Activated naive CD4-positive, alpha-beta T cell treated with anti-CD3 and anti-CD28 coated beads, Interleukin-2, amount 10 ng/mL, durations not matched to agents 7 days and 5 days (primary cell): ENCODE results near the gene DYSF.

Experiments used
- CTCF ChIA-PET: fragments of 350-600 bp; sonication (Branson Sonifier 250); formaldehyde crosslinking; loops from one replicate; lab custom pipeline; 2021; ENCODE audit warnings: antibody characterized with exemption; lab: Charles Lee
- DNase-seq: peaks from one replicate; pipeline ENCODE4 v3.0.0-alpha.2; 2020
- H3K27ac Mint-ChIP-seq: one replicate; pipeline ENCODE4 v1.8.0; 2021; ENCODE audit warnings: mild to moderate bottlenecking, moderate library complexity, mixed read lengths
- H3K27me3 Mint-ChIP-seq: one replicate; pipeline ENCODE4 v1.8.0; 2021; ENCODE audit warnings: mild to moderate bottlenecking, mixed read lengths
- H3K36me3 Mint-ChIP-seq: one replicate; pipeline ENCODE4 v1.8.0; 2021; ENCODE audit warnings: mixed read lengths
- H3K4me1 Mint-ChIP-seq: one replicate; pipeline ENCODE4 v1.8.0; 2021; ENCODE audit warnings: mixed read lengths
- H3K4me3 Mint-ChIP-seq: one replicate; pipeline ENCODE4 v1.8.0; 2021; ENCODE audit warnings: mild to moderate bottlenecking, moderate library complexity, mixed read lengths
- H3K9me3 Mint-ChIP-seq: one replicate; pipeline ENCODE4 v1.8.0; 2021; ENCODE audit warnings: mixed read lengths

The DYSF gene

DNA sequence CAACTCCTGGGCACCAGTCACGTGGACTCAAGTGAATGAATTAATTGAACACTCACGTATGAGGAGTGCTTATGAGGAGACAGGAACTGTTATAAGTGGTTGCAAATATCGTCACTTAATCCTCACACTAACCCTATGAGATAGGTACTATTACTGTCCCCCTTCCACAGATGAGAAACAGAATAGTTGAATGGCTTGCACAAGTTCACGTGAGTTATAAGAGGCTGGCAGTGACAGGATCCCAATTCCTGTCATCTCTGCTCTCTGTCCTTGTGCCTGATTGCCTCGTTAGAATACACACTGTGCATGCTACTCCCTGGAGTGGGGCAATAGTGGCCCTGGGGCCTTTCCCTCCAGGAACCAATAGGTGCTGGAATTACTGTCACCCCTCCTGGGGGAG, 253.5 kb downstream of the DYSF start:
- no peak overlapping the region for H3K27ac Mint-ChIP-seq
- no peak for DNase-seq
- no peaks in the 10 kb centered on the region for H3K9me3 Mint-ChIP-seq
- CTCF ChIA-PET, result no interaction called here
- no peaks in the 10 kb centered on the region for H3K4me1 Mint-ChIP-seq
- no peaks in the 10 kb centered on the region for H3K36me3 Mint-ChIP-seq
- H3K4me3 Mint-ChIP-seq, result no peak overlapping the region
- H3K27me3 Mint-ChIP-seq, result peaks cover 12% of the 10 kb centered on the region

- no peaks in the 10 kb centered on the region for H3K36me3 Mint-ChIP-seq
- DNase-seq, result no peak
- H3K4me1 Mint-ChIP-seq, result no peaks in the 10 kb centered on the region
- H3K27me3 Mint-ChIP-seq, result peaks cover 12% of the 10 kb centered on the region
- no peaks in the 10 kb centered on the region for H3K9me3 Mint-ChIP-seq
- no peak overlapping the region for H3K27ac Mint-ChIP-seq
- no peak overlapping the region for H3K4me3 Mint-ChIP-seq
- CTCF ChIA-PET, result no interaction called here
Measured at GRCh38 chr2:71710367-71711132, 257.2 kb downstream of the DYSF start.

DNA sequence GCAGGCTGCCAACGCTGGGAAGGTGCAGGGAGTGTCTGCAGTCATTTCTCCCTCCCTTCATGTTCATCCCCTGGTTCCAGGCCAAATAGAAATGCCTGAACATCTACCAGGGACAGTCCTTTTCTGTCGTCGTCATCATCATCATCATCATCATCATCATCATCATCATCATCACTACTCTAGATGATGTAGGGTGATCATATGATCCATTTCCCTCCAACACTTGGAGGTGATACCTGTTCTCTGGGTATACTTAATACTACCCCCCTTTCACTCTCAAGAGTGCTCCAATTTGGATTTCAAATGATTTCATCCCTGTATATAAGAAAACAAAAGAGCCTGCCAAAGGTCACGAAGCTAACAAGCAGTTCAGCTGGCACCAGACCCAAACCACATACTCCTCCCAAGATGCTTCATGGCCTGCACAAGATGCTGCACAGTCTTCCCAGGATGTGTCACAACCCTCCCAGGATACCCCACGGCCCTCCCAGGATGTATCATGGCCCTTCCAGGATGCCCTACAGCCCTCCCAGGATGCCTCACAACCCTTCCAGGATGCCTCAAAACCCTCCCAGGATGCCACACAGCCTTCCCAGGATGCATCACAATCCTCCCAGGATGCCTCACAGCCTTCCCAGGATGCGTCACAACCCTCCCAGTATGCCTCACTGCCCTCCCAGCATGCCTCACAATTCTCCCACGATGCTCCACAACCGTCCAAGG, 257.9 kb downstream of the DYSF start:
- H3K4me3 Mint-ChIP-seq, result no peak overlapping the region
- no peak for DNase-seq
- no peak overlapping the region for H3K27ac Mint-ChIP-seq
- peaks cover 12% of the 10 kb centered on the region for H3K27me3 Mint-ChIP-seq
- CTCF ChIA-PET, result no interaction called here
- H3K36me3 Mint-ChIP-seq, result no peaks in the 10 kb centered on the region
- no peaks in the 10 kb centered on the region for H3K4me1 Mint-ChIP-seq
- no peaks in the 10 kb centered on the region for H3K9me3 Mint-ChIP-seq

GRCh38 chr2:71712158-71712818, 258.9 kb downstream of the DYSF start:
- Mint-ChIP-seq H3K4me1 (no peaks in the 10 kb centered on the region), H3K36me3 (no peaks in the 10 kb centered on the region), H3K4me3 (no peak overlapping the region), H3K27me3 (peaks cover 12% of the 10 kb centered on the region), H3K27ac (no peak overlapping the region), H3K9me3 (no peaks in the 10 kb centered on the region)
- CTCF ChIA-PET, result no interaction called here
- DNase-seq, result no peak

DNA sequence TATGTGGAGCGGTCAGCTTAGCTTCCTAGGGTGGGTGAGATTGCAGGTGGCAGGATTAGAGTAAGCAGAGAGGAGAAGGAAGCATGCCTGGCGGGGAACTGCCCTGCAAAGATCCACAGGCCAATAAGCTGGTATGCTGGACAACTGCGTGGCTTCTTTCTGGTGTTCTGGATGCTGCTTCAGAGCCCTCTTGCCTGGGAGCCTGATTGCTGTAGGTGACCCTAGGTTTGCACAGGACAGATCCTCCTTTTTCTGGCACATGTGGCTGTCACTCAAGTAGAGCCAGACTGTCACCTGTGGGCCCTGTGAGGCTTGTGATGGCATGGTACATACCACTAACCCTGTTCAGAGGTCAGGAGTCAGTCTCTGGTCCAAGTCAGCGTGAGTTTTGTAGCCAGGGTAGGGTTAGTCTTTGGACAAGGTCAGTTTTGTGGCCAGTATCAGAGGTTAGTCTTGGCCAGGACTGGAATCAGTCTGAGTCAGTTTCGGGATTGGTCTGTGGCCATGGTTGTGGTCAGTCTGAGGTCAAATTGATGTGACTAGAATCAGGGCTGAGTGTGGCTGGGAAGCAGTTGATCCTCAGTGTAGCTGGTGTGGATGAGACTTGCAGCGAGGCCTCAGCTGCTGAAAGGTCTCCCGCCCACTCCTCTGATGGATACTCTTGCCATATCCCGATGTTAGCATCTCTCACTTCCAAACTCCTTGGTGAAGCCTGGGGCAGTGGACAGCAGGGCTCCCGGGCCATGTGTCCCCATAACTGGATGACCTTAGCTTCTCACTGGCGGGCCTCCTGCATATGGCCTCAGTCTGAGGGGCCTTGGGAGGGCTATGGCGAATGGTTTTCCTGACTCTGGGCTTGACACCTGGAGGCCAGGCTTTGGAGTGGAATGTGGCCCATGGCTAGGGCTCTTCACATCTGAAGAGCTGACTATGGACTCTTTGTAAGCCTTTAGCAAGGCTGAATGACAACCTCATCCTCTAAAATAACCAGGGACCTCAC, 260.5 kb downstream of the DYSF start:
- no peak for DNase-seq
- no peak overlapping the region for H3K27ac Mint-ChIP-seq
- CTCF ChIA-PET, result no interaction called here

GRCh38 chr2:71714601-71715240, 261.4 kb downstream of the DYSF start:
- peaks cover 5% of the 10 kb centered on the region for H3K27me3 Mint-ChIP-seq
- H3K4me1 Mint-ChIP-seq, result no peaks in the 10 kb centered on the region
- CTCF ChIA-PET, result no interaction called here
- no peak for DNase-seq
- H3K9me3 Mint-ChIP-seq, result no peaks in the 10 kb centered on the region
- no peak overlapping the region for H3K27ac Mint-ChIP-seq
- H3K4me3 Mint-ChIP-seq, result no peak overlapping the region
- no peaks in the 10 kb centered on the region for H3K36me3 Mint-ChIP-seq

More for the DNA sequence above, 260.5 kb downstream of the DYSF start:
- no peak overlapping the region for H3K4me3 Mint-ChIP-seq
- peaks cover 5% of the 10 kb centered on the region for H3K27me3 Mint-ChIP-seq
- no peaks in the 10 kb centered on the region for H3K36me3 Mint-ChIP-seq
- H3K4me1 Mint-ChIP-seq, result no peaks in the 10 kb centered on the region
- no peaks in the 10 kb centered on the region for H3K9me3 Mint-ChIP-seq

- Mint-ChIP-seq H3K36me3 (no peaks in the 10 kb centered on the region), H3K4me3 (no peak overlapping the region), H3K9me3 (no peaks in the 10 kb centered on the region), H3K27ac (no peak overlapping the region), H3K4me1 (no peaks in the 10 kb centered on the region), H3K27me3 (peaks cover 5% of the 10 kb centered on the region)
- CTCF ChIA-PET, result no interaction called here
- DNase-seq, result no peak
Measured at GRCh38 chr2:71715241-71715750, 261.9 kb downstream of the DYSF start.

- H3K27ac Mint-ChIP-seq, result no peak overlapping the region
Measured at GRCh38 chr2:71715951-71716696, 262.8 kb downstream of the DYSF start.

DNA sequence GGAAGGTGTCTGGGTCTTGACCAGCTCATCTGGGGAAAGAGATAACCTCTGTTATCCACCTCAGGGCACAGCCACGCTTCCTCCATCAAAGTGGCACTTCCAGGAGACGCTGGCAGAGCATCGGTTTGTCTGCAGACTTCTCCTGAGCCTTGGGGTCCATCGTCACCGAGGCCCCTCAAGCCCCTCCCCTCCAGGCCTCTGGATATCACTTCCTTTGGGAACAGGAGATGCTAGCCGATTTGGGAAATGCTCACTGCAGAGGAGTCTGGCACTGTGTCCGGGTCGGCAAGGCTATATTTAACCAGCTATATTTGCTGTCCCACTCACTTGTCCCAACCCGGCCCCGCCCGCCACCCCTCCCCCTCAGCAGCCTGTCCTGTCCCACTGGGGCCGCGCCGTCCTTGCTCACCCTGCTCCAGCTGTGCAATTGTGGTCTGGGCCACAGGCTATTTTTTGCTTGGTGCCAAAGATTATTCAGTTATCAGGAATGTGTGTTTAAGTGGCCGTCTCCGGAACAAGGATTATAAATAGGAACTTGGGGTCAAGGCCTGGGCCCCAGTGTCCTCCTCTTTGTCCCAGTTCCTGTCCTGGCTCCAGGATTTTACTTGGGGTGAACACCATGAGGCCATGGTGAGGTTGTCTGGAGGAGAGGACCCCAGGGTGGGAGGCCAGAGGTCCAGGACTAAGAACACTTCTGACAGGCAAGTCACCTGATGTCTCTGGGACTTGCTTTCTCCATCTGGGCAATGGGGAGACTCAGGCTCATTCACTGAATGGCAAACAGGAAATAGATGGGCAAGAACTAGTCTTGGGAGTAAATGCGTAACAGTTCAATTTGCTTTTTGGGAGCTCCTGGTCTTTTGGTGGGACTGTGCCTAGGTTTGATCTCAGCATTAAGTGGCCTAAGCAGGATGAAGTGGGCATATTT, 263.6 kb downstream of the DYSF start:
- Mint-ChIP-seq H3K4me3 (no peak overlapping the region), H3K4me1 (no peaks in the 10 kb centered on the region), H3K9me3 (no peaks in the 10 kb centered on the region), H3K36me3 (no peaks in the 10 kb centered on the region), H3K27me3 (no peaks in the 10 kb centered on the region), H3K27ac (no peak overlapping the region)
- CTCF ChIA-PET, result no interaction called here
- DNase-seq, result no peak

More at GRCh38 chr2:71715951-71716696, 262.8 kb downstream of the DYSF start:
- no peaks in the 10 kb centered on the region for H3K36me3 Mint-ChIP-seq
- DNase-seq, result no peak
- no peaks in the 10 kb centered on the region for H3K9me3 Mint-ChIP-seq
- H3K4me3 Mint-ChIP-seq, result no peak overlapping the region
- H3K4me1 Mint-ChIP-seq, result no peaks in the 10 kb centered on the region
- CTCF ChIA-PET, result no interaction called here
- no peaks in the 10 kb centered on the region for H3K27me3 Mint-ChIP-seq

DNA sequence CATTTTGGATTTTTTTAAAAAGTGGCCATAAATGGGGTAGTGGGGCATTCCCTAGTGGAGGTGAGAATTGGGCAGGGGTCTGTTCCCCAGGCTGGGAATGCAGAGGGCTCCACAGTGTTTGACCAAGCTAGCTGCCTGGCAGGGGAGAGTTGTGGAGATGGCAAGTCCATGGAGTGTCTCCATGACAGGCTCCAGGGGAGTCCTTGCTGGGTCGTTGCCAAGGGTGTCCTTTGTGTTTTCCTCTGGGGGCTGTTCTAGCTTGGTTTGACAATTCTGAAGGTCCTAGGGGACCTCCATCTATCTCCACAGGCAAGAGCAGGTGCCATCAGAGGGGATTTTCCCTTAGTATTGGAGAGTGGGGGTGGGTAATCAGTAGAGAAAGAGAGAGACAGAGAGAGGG, 265.3 kb downstream of the DYSF start:
- Mint-ChIP-seq H3K4me3 (no peak overlapping the region), H3K27me3 (no peaks in the 10 kb centered on the region), H3K36me3 (no peaks in the 10 kb centered on the region), H3K27ac (no peak overlapping the region), H3K9me3 (peaks cover 5% of the 10 kb centered on the region), H3K4me1 (no peaks in the 10 kb centered on the region)
- DNase-seq, result no peak
- CTCF ChIA-PET, result no interaction called here

DNA sequence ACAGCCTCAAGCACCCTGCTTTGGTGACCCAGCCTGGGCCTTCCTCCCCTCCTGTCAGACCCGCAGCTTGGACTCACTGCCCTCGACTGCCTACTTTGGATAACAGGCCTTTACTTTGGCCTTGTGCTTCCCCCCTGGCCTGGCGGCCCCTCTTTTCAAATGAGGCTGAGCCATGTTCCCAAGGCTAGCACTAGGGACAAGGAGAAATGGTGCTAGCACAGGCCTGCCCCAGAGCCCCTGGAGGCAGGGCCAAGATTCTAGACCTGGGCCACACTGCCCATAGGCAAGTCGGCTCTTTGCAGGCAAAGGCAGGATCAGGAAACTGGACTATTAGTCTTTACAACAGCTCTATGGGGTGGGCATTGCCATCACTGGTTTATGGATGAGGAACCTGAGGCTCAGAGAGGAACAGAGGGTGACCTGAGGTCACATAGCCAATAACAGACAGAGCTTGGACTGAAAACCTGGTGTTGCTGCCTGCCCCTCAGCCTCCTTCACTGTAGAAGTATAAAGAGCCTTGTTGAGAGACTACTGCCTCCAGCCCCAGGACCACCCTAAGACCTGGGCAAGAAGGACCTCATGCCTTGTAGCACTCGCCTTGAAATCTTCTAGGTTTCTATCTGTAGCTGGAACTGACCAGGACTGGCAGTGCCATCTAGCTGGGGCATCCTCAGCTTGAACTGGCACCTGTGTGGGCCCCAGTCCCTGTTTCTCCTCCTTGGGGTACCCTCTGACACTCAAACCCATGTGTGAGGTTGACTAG, 266.3 kb downstream of the DYSF start:
- CTCF ChIA-PET, result no interaction called here
- H3K36me3 Mint-ChIP-seq, result no peaks in the 10 kb centered on the region
- no peaks in the 10 kb centered on the region for H3K27me3 Mint-ChIP-seq

DNA sequence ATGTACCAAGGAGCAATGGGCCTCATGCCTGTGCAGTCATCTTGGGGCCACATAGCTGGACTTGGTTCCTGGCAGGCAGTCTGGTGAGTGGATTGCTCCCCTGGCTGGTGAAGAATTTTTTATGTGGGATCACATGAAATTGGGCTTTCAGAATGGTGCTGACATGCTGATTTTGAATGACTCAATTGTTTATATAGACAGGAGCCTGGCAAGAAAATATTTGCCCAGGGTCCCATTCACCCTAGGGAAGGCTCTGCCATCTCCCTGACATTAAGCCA, 266.9 kb downstream of the DYSF start:
- H3K27me3 Mint-ChIP-seq, result no peaks in the 10 kb centered on the region
- DNase-seq, result no peak
- CTCF ChIA-PET, result no interaction called here
- no peak overlapping the region for H3K4me3 Mint-ChIP-seq
- H3K9me3 Mint-ChIP-seq, result peaks cover 5% of the 10 kb centered on the region
- no peak overlapping the region for H3K27ac Mint-ChIP-seq
- no peaks in the 10 kb centered on the region for H3K36me3 Mint-ChIP-seq
- H3K4me1 Mint-ChIP-seq, result no peaks in the 10 kb centered on the region

More for the DNA sequence above, 266.3 kb downstream of the DYSF start:
- Mint-ChIP-seq H3K4me3 (no peak overlapping the region), H3K4me1 (no peaks in the 10 kb centered on the region), H3K27ac (no peak overlapping the region), H3K9me3 (peaks cover 5% of the 10 kb centered on the region)
- no peak for DNase-seq
